GM10847 (cell line): Measurements from ENCODE around the gene KRT78.

Experiments
- POLR2A ChIP-seq: IDR thresholded peaks from 2 replicates; pipeline ENCODE4 v1.6.1; 2011; ENCODE audit not compliant: insufficient read length; ENCODE audit errors: extremely low read depth

KRT78 gene

DNA sequence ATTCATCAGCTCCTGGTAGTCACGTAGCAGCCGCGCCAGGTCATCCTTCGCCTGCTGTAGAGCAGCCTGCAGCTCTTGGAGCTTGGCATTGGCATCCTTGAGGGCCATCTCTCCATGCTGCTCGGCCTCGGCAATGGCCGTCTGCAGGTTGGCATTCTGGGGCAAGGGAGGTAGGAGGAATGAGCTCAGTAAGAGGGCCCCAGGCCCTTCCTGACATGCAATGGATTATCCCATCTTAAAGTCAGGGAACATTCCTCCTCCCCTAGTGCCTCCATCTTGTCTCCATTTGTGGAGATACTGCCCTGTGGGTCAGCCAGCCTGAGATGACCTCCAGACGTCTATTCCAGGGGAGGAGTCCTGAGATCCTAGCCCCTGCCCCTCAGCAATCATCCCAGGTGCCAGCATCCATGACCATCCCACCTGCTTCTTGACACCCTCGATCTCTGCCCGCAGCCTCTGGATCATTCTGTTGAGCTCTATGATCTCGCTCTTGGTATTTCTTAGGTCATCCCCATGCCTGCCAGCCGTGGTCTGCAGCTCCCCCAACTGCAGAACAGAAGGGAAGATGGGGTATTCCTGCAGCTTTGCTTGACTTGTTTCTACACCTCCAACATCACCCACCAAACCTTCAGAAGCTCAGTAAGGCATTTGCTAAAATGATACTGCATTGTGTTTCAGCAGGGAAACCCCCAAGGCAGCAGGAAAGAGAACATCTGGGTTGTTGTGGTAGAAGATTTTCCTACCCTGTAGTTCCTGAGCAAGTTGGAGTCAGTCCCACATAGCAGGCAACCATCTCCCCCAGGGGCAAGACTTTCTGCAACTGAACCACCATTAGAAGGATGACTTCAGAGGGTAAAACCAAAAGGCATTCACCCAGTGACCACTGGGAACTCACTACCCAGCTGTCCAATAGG, 57.3 kb downstream of the KRT78 start:
- no peak for TF ChIP-seq POLR2A

DNA sequence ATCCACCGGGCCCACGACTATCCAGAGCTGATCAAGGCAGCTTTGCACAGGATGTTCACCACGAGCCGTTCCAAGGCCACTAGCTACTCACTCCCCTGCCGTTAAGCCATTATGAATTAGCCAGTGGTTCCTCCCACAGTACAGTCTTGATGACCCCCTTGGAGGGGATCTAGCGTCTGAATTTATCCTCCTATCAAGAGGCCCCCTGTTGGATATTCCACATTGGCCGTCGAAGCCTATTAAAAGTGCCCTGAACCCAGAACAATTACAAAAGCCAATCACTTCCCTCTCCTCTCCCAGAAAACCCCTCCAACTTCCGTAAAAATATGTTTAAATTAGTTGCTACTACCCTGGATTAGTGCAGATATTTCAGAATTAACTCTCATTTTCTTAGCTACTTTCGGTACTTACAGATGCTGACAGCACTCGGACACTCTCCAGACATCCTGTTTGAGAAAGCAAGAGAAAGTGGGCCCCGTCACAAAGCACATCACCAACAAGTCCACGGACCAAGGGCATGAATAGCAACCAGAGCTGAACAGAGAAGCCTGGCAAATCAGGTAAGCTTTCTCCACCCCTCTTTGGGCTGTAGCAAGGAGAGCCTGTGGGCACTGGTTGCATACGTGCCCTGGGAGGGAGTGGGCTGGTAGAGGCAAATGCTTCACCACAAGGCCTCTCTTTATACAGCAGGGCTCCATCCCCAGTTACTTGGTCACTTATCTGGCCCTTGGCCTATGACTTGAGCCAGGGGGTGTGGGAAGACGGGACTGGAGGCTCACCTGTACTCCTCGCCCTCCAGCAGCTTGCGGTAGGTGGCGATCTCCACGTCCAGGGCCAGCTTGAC, 58.1 kb downstream of the KRT78 start:
- no peak for TF ChIP-seq POLR2A

DNA sequence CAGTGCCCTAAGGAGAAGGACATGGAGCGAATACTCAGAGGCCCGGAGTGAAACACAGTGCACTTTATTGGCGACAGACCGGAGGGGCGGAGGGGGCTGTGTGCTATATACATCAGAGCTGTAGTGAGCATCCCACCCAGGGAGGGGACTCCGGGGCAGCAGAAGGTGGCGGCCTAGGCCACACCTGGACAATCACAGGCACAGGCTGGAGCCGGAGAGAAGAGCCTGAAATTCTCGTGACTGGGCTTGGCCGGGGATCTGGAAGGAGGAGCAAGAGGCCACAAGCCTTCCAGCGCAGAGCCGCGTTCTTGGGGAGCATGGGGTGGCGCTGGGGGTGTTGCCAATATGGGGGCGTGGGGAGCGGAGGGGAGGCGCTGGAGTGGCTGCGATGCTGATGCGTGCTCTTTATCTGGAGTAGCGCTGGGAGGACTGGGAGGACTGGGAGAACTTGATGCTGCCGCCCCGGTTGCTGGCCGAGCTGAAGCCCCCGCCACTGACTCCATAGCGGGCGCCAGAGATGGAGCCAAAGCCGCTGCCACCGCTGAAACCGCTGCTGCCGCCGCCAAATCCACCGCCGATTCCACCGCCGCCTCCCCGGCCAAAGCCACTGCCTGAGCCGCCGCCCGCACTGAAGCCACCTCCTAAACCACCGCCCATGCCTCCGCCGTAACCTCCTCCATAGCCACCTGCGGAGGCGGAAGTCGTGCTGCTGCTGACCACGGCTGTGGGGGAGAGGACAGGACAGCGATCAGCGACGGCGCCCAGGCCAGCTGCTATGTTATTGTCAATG, 59.0 kb downstream of the KRT78 start:
- no peak for TF ChIP-seq POLR2A

DNA sequence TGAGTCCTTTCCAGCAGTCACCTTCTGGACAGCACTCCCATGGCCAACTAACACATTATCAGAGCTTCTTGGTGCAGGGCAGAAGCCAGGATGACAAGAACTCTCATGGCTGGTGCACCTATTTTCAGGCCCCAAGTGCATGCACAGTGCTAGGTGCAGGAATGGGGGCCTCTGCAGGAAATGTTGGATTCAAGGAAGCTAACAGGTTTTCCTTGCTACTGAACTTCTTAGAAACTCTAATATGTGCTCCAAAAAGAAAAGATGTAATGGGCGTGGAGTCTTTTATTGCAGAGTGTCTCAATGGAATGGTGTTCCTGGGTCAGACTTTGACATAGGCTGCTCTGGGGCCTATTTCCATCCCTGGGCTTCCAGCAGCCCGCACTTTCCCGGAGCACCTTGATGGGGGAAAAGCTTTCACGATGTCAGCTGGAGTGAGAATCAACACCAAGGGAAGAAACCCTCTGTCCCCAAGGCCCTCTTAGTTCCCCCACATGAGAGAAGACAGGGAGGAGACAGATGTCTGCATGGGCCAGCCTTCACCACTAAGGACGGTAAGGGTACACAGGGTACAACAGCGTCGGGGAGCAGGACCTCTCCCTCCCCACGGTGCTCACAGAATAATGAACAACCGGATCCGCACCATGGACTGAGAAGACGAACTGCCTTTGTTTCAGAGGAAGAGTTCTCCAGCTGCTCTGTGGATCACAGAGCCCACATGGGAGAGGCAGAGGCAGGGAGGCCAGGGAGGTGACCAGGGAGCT, 59.7 kb downstream of the KRT78 start:
- no peak for TF ChIP-seq POLR2A

DNA sequence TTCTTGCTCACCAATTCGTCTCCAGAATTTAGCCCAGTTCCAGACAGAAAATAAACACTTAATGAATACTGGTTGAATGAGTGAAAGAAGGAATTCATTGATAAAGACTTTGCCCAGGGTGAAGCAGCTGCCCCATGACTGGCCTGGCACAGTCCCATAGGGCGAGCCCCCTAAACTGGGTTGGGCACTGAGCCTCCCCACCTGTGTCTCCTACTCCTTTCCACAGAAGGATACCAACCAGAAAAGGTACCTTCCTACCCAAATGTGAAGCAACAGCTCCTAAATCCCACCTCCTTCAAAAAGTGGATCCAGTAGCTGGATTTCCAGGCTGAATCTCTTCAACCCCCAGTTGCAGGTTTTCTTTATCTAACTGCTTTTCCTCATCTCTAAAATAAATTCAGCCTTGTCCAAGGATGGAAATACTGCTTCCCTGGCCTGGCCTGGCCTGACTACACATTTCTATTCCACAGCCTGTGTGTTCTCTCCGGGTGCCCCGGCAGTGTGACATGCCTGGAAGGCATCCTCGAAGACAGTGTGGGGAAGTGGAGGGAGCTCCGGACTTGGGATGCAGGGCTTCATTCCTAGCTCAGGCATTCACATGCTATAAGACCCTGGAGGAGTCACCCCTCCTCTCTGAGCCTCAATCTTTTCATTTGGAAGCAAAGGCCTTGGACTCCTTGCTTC, 60.5 kb downstream of the KRT78 start:
- no peak for TF ChIP-seq POLR2A
